Measurements from ENCODE around the gene TENM3. TPM values are rescaled to one million over a fixed set of nuclear protein-coding genes. Genes with fewer than 3 reads are reported as not detected.

TENM3 gene
- total RNA-seq, 1 experiment from 2014 or later = 0.87 TPM

GRCh38 chr4:182567119-182567518 lies 323.9 kb downstream of the TENM3 start:
- intact Hi-C loops (cut with micrococcal nuclease) = no loop called here
- H3K9me3 ChIP-seq (ENCODE audit: low read length) = no peaks in the 10 kb centered on the region
- H3F3A ChIP-seq (ENCODE audit: low read length, unreplicated experiment) = no peaks in the 10 kb centered on the region
- no peaks in the 10 kb centered on the region for H3K27me3 ChIP-seq (ENCODE audit: low read length)
- ATAC-seq (no peak), DNase-seq (no peak)
- no peak overlapping the region for H3K9ac ChIP-seq (ENCODE audit: low read length)
- H3K4me3 ChIP-seq (ENCODE audit: low read length) = no peak overlapping the region
- no peaks in the 10 kb centered on the region for H3K36me3 ChIP-seq (ENCODE audit: low read depth, low read length)
- no peak for TF ChIP-seq EZH2phosphoT487 (IDR thresholded peaks at IDR 0.05; ENCODE audit: borderline replicate concordance, low read length)
- TF ChIP-seq EZH2 (IDR thresholded peaks at IDR 0.05; ENCODE audit: low read length, unreplicated experiment) = no peak
- TF ChIP-seq, protein P1, sequence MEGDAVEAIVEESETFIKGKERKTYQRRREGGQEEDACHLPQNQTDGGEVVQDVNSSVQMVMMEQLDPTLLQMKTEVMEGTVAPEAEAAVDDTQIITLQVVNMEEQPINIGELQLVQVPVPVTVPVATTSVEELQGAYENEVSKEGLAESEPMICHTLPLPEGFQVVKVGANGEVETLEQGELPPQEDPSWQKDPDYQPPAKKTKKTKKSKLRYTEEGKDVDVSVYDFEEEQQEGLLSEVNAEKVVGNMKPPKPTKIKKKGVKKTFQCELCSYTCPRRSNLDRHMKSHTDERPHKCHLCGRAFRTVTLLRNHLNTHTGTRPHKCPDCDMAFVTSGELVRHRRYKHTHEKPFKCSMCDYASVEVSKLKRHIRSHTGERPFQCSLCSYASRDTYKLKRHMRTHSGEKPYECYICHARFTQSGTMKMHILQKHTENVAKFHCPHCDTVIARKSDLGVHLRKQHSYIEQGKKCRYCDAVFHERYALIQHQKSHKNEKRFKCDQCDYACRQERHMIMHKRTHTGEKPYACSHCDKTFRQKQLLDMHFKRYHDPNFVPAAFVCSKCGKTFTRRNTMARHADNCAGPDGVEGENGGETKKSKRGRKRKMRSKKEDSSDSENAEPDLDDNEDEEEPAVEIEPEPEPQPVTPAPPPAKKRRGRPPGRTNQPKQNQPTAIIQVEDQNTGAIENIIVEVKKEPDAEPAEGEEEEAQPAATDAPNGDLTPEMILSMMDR (conservative IDR thresholded peaks at IDR 0.05; ENCODE audit: low read depth, low read length) = no peak
- no peaks in the 10 kb centered on the region for H4K20me1 ChIP-seq (ENCODE audit: low read length)
- POLR2A ChIA-PET (ENCODE audit: unreplicated experiment) = no interaction called here
- no peak overlapping the region for H3K4me2 ChIP-seq (ENCODE audit: low read length)
- no peak overlapping the region for H2AFZ ChIP-seq (ENCODE audit: low read length)
- no TSS peak for BruUV-seq (replicated peaks)
- H3K79me2 ChIP-seq (ENCODE audit: low read length) = no peaks in the 10 kb centered on the region
- no peak overlapping the region for H3K27ac ChIP-seq (ENCODE audit: low read length)
- CTCF ChIA-PET = no interaction called here
- H3K9me2 ChIP-seq (replicated peaks; ENCODE audit: low read length) = no peaks in the 10 kb centered on the region
- H3K4me1 ChIP-seq (ENCODE audit: insufficient read depth, low read length) = no peaks in the 10 kb centered on the region

DNA sequence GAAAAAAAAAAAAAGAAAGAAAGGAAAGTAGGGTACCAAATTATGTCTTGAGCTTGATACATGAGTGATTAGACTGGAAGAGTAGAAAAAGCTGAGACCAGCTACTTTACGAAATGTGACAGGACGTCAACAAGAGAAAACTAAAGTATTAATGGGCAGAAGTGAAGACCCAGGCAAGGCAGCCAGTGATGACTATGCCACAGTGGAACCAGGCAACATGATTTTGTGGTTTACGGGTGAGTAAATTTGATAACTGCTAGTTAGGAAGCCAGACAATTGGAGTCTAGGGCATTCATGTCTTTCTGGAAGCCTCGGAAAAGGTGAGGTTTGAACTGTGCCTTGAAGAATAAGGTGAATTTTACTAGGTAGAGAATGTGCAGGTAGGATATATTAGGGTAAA lies 326.4 kb downstream of the TENM3 start:
- BruUV-seq (replicated peaks) = no TSS peak
- no peak overlapping the region for H3K27ac ChIP-seq (ENCODE audit: low read length)
- no peaks in the 10 kb centered on the region for H3K4me1 ChIP-seq (ENCODE audit: insufficient read depth, low read length)
- no peak overlapping the region for H3K4me3 ChIP-seq (ENCODE audit: low read length)
- H3K79me2 ChIP-seq (ENCODE audit: low read length) = no peaks in the 10 kb centered on the region
- no peaks in the 10 kb centered on the region for H3K27me3 ChIP-seq (ENCODE audit: low read length)
- no peaks in the 10 kb centered on the region for H3K9me2 ChIP-seq (replicated peaks; ENCODE audit: low read length)
- POLR2A ChIA-PET (ENCODE audit: unreplicated experiment) = no interaction called here
- no peaks in the 10 kb centered on the region for H3K9me3 ChIP-seq (ENCODE audit: low read length)
- H2AFZ ChIP-seq (ENCODE audit: low read length) = no peak overlapping the region
- H3K4me2 ChIP-seq (ENCODE audit: low read length) = no peak overlapping the region
- H3K9ac ChIP-seq (ENCODE audit: low read length) = no peak overlapping the region
- intact Hi-C loops (cut with micrococcal nuclease) = no loop called here
- no peaks in the 10 kb centered on the region for H3F3A ChIP-seq (ENCODE audit: low read length, unreplicated experiment)
- no peaks in the 10 kb centered on the region for H3K36me3 ChIP-seq (ENCODE audit: low read depth, low read length)
- no peak for DNase-seq
- H4K20me1 ChIP-seq (ENCODE audit: low read length) = no peaks in the 10 kb centered on the region
- TF ChIP-seq EZH2phosphoT487 (IDR thresholded peaks at IDR 0.05; ENCODE audit: borderline replicate concordance, low read length) = no peak
- no peak for TF ChIP-seq EZH2 (IDR thresholded peaks at IDR 0.05; ENCODE audit: low read length, unreplicated experiment)
- TF ChIP-seq, protein P1 (conservative IDR thresholded peaks at IDR 0.05; ENCODE audit: low read depth, low read length) = no peak
- no peak for ATAC-seq
- CTCF ChIA-PET = no interaction called here

DNA sequence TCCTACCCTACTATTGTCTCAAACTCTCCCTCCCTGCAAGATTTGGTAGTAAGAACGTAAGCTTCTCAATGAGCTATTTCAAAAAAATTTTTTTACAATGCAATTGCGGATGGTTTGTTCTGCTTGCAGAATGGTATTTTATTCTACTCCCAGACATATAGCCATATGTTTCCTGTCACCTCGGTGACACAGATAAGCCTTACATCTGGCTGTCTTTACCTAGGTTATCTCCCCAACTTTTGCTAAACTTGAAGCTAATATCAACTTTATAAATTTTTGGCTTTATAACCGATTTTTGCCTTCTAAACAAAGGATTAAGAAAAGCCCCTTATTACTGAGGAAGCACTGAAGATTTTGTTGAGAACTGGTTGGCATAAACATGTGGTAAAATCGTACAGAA lies 331.5 kb downstream of the TENM3 start:
- H3K36me3 ChIP-seq (ENCODE audit: low read depth, low read length) = no peaks in the 10 kb centered on the region
- no peaks in the 10 kb centered on the region for H3F3A ChIP-seq (ENCODE audit: low read length, unreplicated experiment)
- ATAC-seq (no peak), DNase-seq (no peak)
- H3K27ac ChIP-seq (ENCODE audit: low read length) = no peak overlapping the region
- no peaks in the 10 kb centered on the region for H3K79me2 ChIP-seq (ENCODE audit: low read length)
- no peak for TF ChIP-seq EZH2 (IDR thresholded peaks at IDR 0.05; ENCODE audit: low read length, unreplicated experiment)
- TF ChIP-seq, protein P1 (conservative IDR thresholded peaks at IDR 0.05; ENCODE audit: low read depth, low read length) = no peak
- no peak overlapping the region for H3K9ac ChIP-seq (ENCODE audit: low read length)
- POLR2A ChIA-PET (ENCODE audit: unreplicated experiment) = no interaction called here
- intact Hi-C loops (cut with micrococcal nuclease) = no loop called here
- H3K9me3 ChIP-seq (ENCODE audit: low read length) = no peaks in the 10 kb centered on the region
- H3K9me2 ChIP-seq (replicated peaks; ENCODE audit: low read length) = no peaks in the 10 kb centered on the region
- H3K4me2 ChIP-seq (ENCODE audit: low read length) = no peak overlapping the region
- no peak overlapping the region for H2AFZ ChIP-seq (ENCODE audit: low read length)
- CTCF ChIA-PET = no interaction called here
- no peaks in the 10 kb centered on the region for H4K20me1 ChIP-seq (ENCODE audit: low read length)
- H3K4me3 ChIP-seq (ENCODE audit: low read length) = no peak overlapping the region
- no TSS peak for BruUV-seq (replicated peaks)
- H3K27me3 ChIP-seq (ENCODE audit: low read length) = no peaks in the 10 kb centered on the region
- peaks cover 4% of the 10 kb centered on the region; the same call in 1 of the 2 replicates for H3K4me1 ChIP-seq (ENCODE audit: insufficient read depth, low read length)
